Stomach smooth muscle (tissue), 2 donors: ENCODE results near the gene RPH3AL.

Experiments used
- H3K27ac ChIP-seq: one replicate; pipeline ENCODE4 v1.7.0; 2013; ENCODE audit warnings: mild to moderate bottlenecking, low read length, inconsistent platforms
- H3K27me3 ChIP-seq, 2 donors: one replicate each; pipeline ENCODE4 v1.7.0; 2013; ENCODE audit warnings: low read length in 2 of 2; ENCODE audit not compliant: insufficient read depth in 2 of 2, control insufficient read depth in 1 of 2
- H3K36me3 ChIP-seq, 2 donors: one replicate each; pipeline ENCODE4 v1.7.0; 2013; ENCODE audit warnings: low read length in 2 of 2; ENCODE audit not compliant: control insufficient read depth in 2 of 2, insufficient read depth in 2 of 2
- H3K4me1 ChIP-seq: one replicate; pipeline ENCODE4 v1.7.0; 2013; ENCODE audit warnings: low read length; ENCODE audit not compliant: control insufficient read depth, insufficient read depth
- H3K4me3 ChIP-seq, 2 donors: one replicate each; pipeline ENCODE4 v1.7.0; 2013; ENCODE audit warnings: low read length in 2 of 2
- H3K9ac ChIP-seq, 2 donors: one replicate each; pipeline ENCODE4 v1.7.0; 2013; ENCODE audit warnings: low read length in 2 of 2, mild to moderate bottlenecking in 1 of 2
- H3K9me3 ChIP-seq, 2 donors: one replicate each; pipeline ENCODE4 v1.7.0; 2013; ENCODE audit warnings: low read length in 2 of 2; ENCODE audit not compliant: control insufficient read depth in 2 of 2
- donor health status: healthy.
- donor health status: Pancreatic carcinoma.

Gene RPH3AL

GRCh38 chr17:296379-296778 lies 56.2 kb downstream of the RPH3AL start:
- Histone ChIP-seq H3K9me3 (no peaks in the 10 kb centered on the region), H3K4me3 (no peak overlapping the region), H3K27me3 (peaks cover 0 to 6% of the 10 kb centered on the region in 2 donors), H3K27ac (no peak overlapping the region), H3K4me1 (peaks cover 8% of the 10 kb centered on the region), H3K9ac (no peak overlapping the region), H3K36me3 (no peaks in the 10 kb centered on the region)

GRCh38 chr17:292531-293382 lies 59.9 kb downstream of the RPH3AL start:
- Histone ChIP-seq H3K4me3 (no peak overlapping the region), H3K4me1 (no peaks in the 10 kb centered on the region), H3K9ac (no peak overlapping the region), H3K27ac (no peak overlapping the region), H3K9me3 (no peaks in the 10 kb centered on the region), H3K27me3 (peaks cover 0 to 6% of the 10 kb centered on the region in 2 donors), H3K36me3 (no peaks in the 10 kb centered on the region)

DNA sequence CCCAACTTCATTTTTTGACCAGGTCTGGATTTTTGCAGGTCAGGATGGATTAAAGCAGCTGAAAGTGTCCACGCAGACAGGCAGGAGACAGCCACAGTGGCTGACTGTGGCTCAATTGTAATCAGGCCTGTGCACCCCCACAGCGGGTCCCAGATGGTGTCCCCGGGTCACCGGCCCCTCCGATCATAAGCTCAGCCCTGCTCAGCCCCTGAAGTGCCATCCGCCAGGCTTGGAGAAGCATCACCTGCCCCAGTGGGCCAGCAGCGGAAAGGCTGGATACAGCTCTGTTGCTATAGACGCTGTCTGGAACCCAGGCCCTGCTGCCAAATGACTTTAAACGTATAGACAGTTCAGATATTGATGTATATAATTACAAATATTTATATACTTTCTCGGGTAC lies 60.6 kb downstream of the RPH3AL start:
- Histone ChIP-seq H3K4me1 (no peaks in the 10 kb centered on the region), H3K27ac (no peak overlapping the region), H3K27me3 (peaks cover 0 to 6% of the 10 kb centered on the region in 2 donors), H3K4me3 (no peak overlapping the region), H3K9me3 (no peaks in the 10 kb centered on the region), H3K36me3 (no peaks in the 10 kb centered on the region), H3K9ac (no peak overlapping the region)

GRCh38 chr17:291587-291986 lies 61.0 kb downstream of the RPH3AL start:
- no peak overlapping the region for H3K27ac ChIP-seq
- no peak overlapping the region for H3K9ac ChIP-seq
- no peaks in the 10 kb centered on the region for H3K36me3 ChIP-seq
- H3K4me3 ChIP-seq: no peak overlapping the region
- H3K27me3 ChIP-seq: peaks cover 0 to 6% of the 10 kb centered on the region in 2 donors
- no peaks in the 10 kb centered on the region for H3K4me1 ChIP-seq
- H3K9me3 ChIP-seq: no peaks in the 10 kb centered on the region

GRCh38 chr17:290626-291025 lies 62.0 kb downstream of the RPH3AL start:
- Histone ChIP-seq H3K9ac (no peak overlapping the region), H3K27ac (no peak overlapping the region)

GRCh38 chr17:290121-290521 lies 62.5 kb downstream of the RPH3AL start:
- Histone ChIP-seq H3K4me1 (no peaks in the 10 kb centered on the region), H3K4me3 (no peak overlapping the region), H3K36me3 (no peaks in the 10 kb centered on the region), H3K27me3 (peaks cover 0 to 6% of the 10 kb centered on the region in 2 donors), H3K9ac (no peak overlapping the region), H3K27ac (no peak overlapping the region), H3K9me3 (no peaks in the 10 kb centered on the region)

More at GRCh38 chr17:290626-291025, 62.0 kb downstream of the RPH3AL start:
- Histone ChIP-seq H3K36me3 (no peaks in the 10 kb centered on the region), H3K9me3 (no peaks in the 10 kb centered on the region), H3K27me3 (peaks cover 0 to 6% of the 10 kb centered on the region in 2 donors), H3K4me1 (no peaks in the 10 kb centered on the region), H3K4me3 (no peak overlapping the region)

DNA sequence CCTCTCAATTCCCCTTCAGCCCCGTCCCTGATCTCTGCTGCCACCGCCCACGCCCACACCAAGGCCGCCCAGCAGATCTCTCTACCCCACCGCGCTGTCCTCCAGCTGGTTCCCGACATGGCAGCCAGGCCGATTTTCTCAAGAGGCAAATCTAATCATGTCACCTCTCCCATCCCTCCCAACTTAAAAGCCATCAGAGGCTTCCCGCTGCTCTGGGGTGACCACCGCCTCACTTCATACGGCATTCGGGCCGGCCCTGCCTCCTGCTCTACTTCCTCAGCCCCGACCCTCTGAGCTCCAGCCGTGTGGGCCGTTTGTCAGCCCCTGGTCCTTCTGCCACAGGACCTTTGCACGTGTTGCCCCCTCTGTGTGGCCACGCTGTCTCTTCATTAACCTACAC lies 63.2 kb downstream of the RPH3AL start:
- no peaks in the 10 kb centered on the region for H3K36me3 ChIP-seq
- H3K4me3 ChIP-seq: no peak overlapping the region
- H3K4me1 ChIP-seq: no peaks in the 10 kb centered on the region
- peaks cover 0 to 6% of the 10 kb centered on the region in 2 donors for H3K27me3 ChIP-seq
- no peaks in the 10 kb centered on the region for H3K9me3 ChIP-seq
- no peak overlapping the region for H3K9ac ChIP-seq
- no peak overlapping the region for H3K27ac ChIP-seq

- Histone ChIP-seq H3K9ac (no peak overlapping the region), H3K27me3 (peaks cover 0 to 6% of the 10 kb centered on the region in 2 donors), H3K36me3 (no peaks in the 10 kb centered on the region), H3K27ac (no peak overlapping the region), H3K4me1 (no peaks in the 10 kb centered on the region), H3K9me3 (no peaks in the 10 kb centered on the region), H3K4me3 (no peak overlapping the region)
These were observed 63.7 kb downstream of the RPH3AL start for GRCh38 chr17:288802-289356.

DNA sequence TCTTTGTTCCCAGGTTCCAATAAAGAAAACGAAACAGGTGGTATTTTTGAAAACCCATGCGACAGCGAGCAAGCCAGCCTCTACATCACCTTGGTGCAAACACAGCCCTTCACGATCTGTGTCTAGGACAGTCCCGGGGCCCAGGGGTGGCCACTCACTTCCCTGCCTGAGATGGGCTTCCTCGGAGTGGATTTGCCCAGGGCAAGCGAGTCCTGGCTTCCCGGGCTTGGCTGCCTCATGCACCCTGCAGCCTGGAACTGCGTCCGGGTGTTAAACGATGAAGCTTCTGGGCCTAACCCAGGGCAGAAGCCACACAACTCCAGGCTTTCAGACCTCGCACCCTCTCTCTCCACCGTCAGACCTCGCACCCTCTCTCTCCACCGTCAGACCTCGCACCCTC lies 66.0 kb downstream of the RPH3AL start:
- H3K4me3 ChIP-seq: no peak overlapping the region
- H3K36me3 ChIP-seq: peaks cover 0 to 2% of the 10 kb centered on the region in 2 donors
- no peak overlapping the region for H3K9ac ChIP-seq
- no peaks in the 10 kb centered on the region for H3K27me3 ChIP-seq
- no peaks in the 10 kb centered on the region for H3K9me3 ChIP-seq
- no peaks in the 10 kb centered on the region for H3K4me1 ChIP-seq
- no peak overlapping the region for H3K27ac ChIP-seq

GRCh38 chr17:285751-286422 lies 66.7 kb downstream of the RPH3AL start:
- H3K36me3 ChIP-seq: peaks cover 0 to 2% of the 10 kb centered on the region in 2 donors
- no peak overlapping the region for H3K4me3 ChIP-seq
- H3K9ac ChIP-seq: no peak overlapping the region
- H3K9me3 ChIP-seq: no peaks in the 10 kb centered on the region
- H3K4me1 ChIP-seq: no peaks in the 10 kb centered on the region
- H3K27ac ChIP-seq: no peak overlapping the region
- no peaks in the 10 kb centered on the region for H3K27me3 ChIP-seq
